H1 (cell line): Measurements from ENCODE around the gene SHROOM4. TPM values are rescaled to one million over a fixed set of nuclear protein-coding genes. Genes with fewer than 3 reads are reported as not detected.

Experiments
- CTCF ChIA-PET: fragments of 300-600 bp; sonication (Branson Sonifier 250); formaldehyde crosslinking; loops from one replicate; lab custom pipeline; 2021; ENCODE audit not compliant: partially characterized antibody; lab: Charles Lee
- POLR2A ChIA-PET: fragments of 300-600 bp; sonication (Branson Sonifier 250); formaldehyde crosslinking; loops from one replicate; lab custom pipeline; 2021; ENCODE audit warnings: inconsistent platforms; ENCODE audit not compliant: partially characterized antibody; lab: Charles Lee
- DNase-seq, 2 experiments: peaks; one replicate each; pipeline versions ENCODE4 v3.0.0 to v3.0.0-alpha.2; 2010 to 2022; ENCODE audit warnings: low spot score in 2 of 2, low read depth in 1 of 2, mixed read lengths in 1 of 2
- FAIRE-seq: peaks from 2 replicates; lab custom pipeline; 2011; peaks lifted over from hg19 to GRCh38; lab: Jason Lieb, UNC
- H2AFZ ChIP-seq: 2 replicates; pipeline ENCODE4 v1.8.1; 2012; ENCODE audit warnings: low read length, inconsistent platforms
- H2AK5ac ChIP-seq: 2 replicates; pipeline ENCODE4 v1.6.1; 2013; ENCODE audit warnings: low read depth, low read length
- H2BK120ac ChIP-seq: replicated peaks from 2 replicates; pipeline ENCODE3; 2013; ENCODE audit warnings: low read depth, low read length, inconsistent platforms
- H2BK12ac ChIP-seq: 2 replicates; pipeline ENCODE4 v1.6.1; 2013; ENCODE audit warnings: low read depth, low read length
- H2BK15ac ChIP-seq: 2 replicates; pipeline ENCODE4 v1.6.1; 2013; ENCODE audit warnings: low read length
- H2BK20ac ChIP-seq: 2 replicates; pipeline ENCODE4 v1.6.1; 2013; ENCODE audit warnings: low read length
- H2BK5ac ChIP-seq: 2 replicates; pipeline ENCODE4 v1.6.1; 2013; ENCODE audit warnings: low read depth, low read length
- H3K14ac ChIP-seq: 2 replicates; pipeline ENCODE4 v1.6.1; 2013; ENCODE audit warnings: inconsistent platforms; ENCODE audit not compliant: insufficient read length
- H3K18ac ChIP-seq: 2 replicates; pipeline ENCODE4 v1.6.1; 2013; ENCODE audit warnings: low read length; ENCODE audit errors: extremely low read depth
- H3K23ac ChIP-seq: 2 replicates; pipeline ENCODE4 v1.6.1; 2013; ENCODE audit warnings: inconsistent platforms; ENCODE audit not compliant: insufficient read length
- H3K23me2 ChIP-seq: 2 replicates; pipeline ENCODE4 v1.6.1; 2013; ENCODE audit warnings: low read depth, low read length
- H3K27ac ChIP-seq: 2 replicates; pipeline ENCODE4 v1.6.1; 2011; ENCODE audit warnings: low read depth, low read length, inconsistent platforms
- H3K27me3 ChIP-seq, 4 experiments: replicated peaks in 1 of 4; 1 replicate in 1 of 4; 2 replicates in 3 of 4; pipeline versions ENCODE4 v1.6.1 to v1.8.1; 2011 to 2013; ENCODE audit warnings: low read length in 3 of 4, mild to moderate bottlenecking in 3 of 4, inconsistent platforms in 2 of 4, mixed read lengths in 2 of 4, moderate library complexity in 1 of 4; ENCODE audit not compliant: control insufficient read depth in 3 of 4, insufficient read depth in 3 of 4; ENCODE audit errors: extremely low read depth in 1 of 4
- H3K36me3 ChIP-seq, 4 experiments: 2 replicates each; pipeline versions ENCODE4 v1.6.1 to v1.8.1; 2011 to 2013; ENCODE audit warnings: mild to moderate bottlenecking in 4 of 4, low read length in 3 of 4, moderate library complexity in 2 of 4, control low read depth in 1 of 4, inconsistent platforms in 1 of 4; ENCODE audit not compliant: insufficient read depth in 4 of 4, control insufficient read depth in 2 of 4
- H3K4ac ChIP-seq: replicated peaks from 2 replicates; pipeline ENCODE3; 2013; ENCODE audit warnings: low read length, low read depth, mixed read lengths, inconsistent platforms; ENCODE audit not compliant: insufficient read length
- H3K4me1 ChIP-seq, 4 experiments: replicated peaks in 1 of 4; 1 replicate in 1 of 4; 2 replicates in 3 of 4; pipeline versions ENCODE4 v1.6.1 to v1.8.1; 2011 to 2013; ENCODE audit warnings: low read length in 3 of 4, inconsistent platforms in 2 of 4, mixed read lengths in 1 of 4; ENCODE audit not compliant: insufficient read depth in 4 of 4, control insufficient read depth in 3 of 4
- H3K4me2 ChIP-seq, 2 experiments: 2 replicates each; pipeline versions ENCODE4 v1.6.1 to v1.8.1; 2011 to 2013; ENCODE audit warnings: low read depth in 2 of 2, low read length in 2 of 2, control low read depth in 1 of 2, inconsistent platforms in 1 of 2, mild to moderate bottlenecking in 1 of 2; ENCODE audit not compliant: insufficient read depth in 1 of 2
- H3K4me3 ChIP-seq, 4 experiments: fragments of 200-600, 300-600 bp in 1 of 4; sonication (generic), shearing (Covaris generic), sonication (Bioruptor Twin) in 1 of 4; 2 replicates each; pipeline versions ENCODE4 v1.5.1 to v1.8.1; 2011 to 2016; ENCODE audit warnings: low read length in 4 of 4, low read depth in 3 of 4, control low read depth in 2 of 4, inconsistent platforms in 2 of 4, mild to moderate bottlenecking in 2 of 4, mixed read lengths in 1 of 4, moderate library complexity in 1 of 4; ENCODE audit not compliant: insufficient read depth in 2 of 4; ENCODE audit errors: extremely low read depth in 1 of 4
- H3K56ac ChIP-seq: replicated peaks from 2 replicates; pipeline ENCODE3; 2013; ENCODE audit warnings: low read depth, mild to moderate bottlenecking, mixed read lengths, low read length, inconsistent platforms; ENCODE audit not compliant: insufficient read length
- H3K79me1 ChIP-seq: 2 replicates; pipeline ENCODE4 v1.6.1; 2013; ENCODE audit warnings: low read depth, low read length, control low read depth
- H3K79me2 ChIP-seq, 2 experiments: 2 replicates each; pipeline versions ENCODE4 v1.6.1 to v1.8.1; 2012 to 2013; ENCODE audit warnings: low read length in 2 of 2, mild to moderate bottlenecking in 2 of 2, inconsistent platforms in 1 of 2; ENCODE audit not compliant: insufficient read depth in 2 of 2, control insufficient read depth in 1 of 2
- H3K9ac ChIP-seq, 4 experiments: replicated peaks in 1 of 4; 1 replicate in 1 of 4; 2 replicates in 3 of 4; pipeline versions ENCODE4 v1.6.1 to v1.8.1; 2011 to 2013; ENCODE audit warnings: low read depth in 3 of 4, low read length in 3 of 4, control low read depth in 2 of 4, mild to moderate bottlenecking in 2 of 4, moderate library complexity in 2 of 4, inconsistent platforms in 1 of 4; ENCODE audit errors: extremely low read depth in 1 of 4
- H3K9me3 ChIP-seq, 2 experiments: 2 replicates each; pipeline versions ENCODE4 v1.6.1 to v1.8.1; 2012 to 2013; ENCODE audit warnings: mild to moderate bottlenecking in 2 of 2, moderate library complexity in 2 of 2, control low read depth in 1 of 2, inconsistent platforms in 1 of 2, low read depth in 1 of 2, low read length in 1 of 2, mixed read lengths in 1 of 2; ENCODE audit not compliant: insufficient read depth in 2 of 2
- H4K20me1 ChIP-seq, 2 experiments: replicated peaks in 1 of 2; 2 replicates each; pipeline versions ENCODE3 to v1.8.1; 2011 to 2013; ENCODE audit warnings: inconsistent platforms in 2 of 2, low read length in 2 of 2, mild to moderate bottlenecking in 1 of 2; ENCODE audit not compliant: insufficient read depth in 2 of 2, control insufficient read depth in 1 of 2
- H4K5ac ChIP-seq: 2 replicates; pipeline ENCODE4 v1.6.1; 2013; ENCODE audit warnings: low read length, low read depth, mixed read lengths, inconsistent platforms; ENCODE audit not compliant: insufficient read length
- H4K8ac ChIP-seq: 2 replicates; pipeline ENCODE4 v1.8.0; 2013; ENCODE audit warnings: mild to moderate bottlenecking, moderate library complexity, low read length, inconsistent platforms; ENCODE audit not compliant: insufficient read depth; ENCODE audit errors: extremely low read depth
- H4K91ac ChIP-seq: replicated peaks from 2 replicates; pipeline ENCODE3; 2013; ENCODE audit warnings: low read length, mixed read lengths, inconsistent platforms; ENCODE audit not compliant: insufficient read length
- EP300 ChIP-seq, 2 experiments: IDR thresholded peaks; 1 replicate in 1 of 2; 2 replicates in 1 of 2; pipeline ENCODE4 v1.6.1; 2011 to 2012; ENCODE audit warnings: low read depth in 2 of 2, low read length in 2 of 2, mild to moderate bottlenecking in 2 of 2, borderline replicate concordance in 1 of 2, inconsistent platforms in 1 of 2, moderate library complexity in 1 of 2
- EZH2 ChIP-seq: fragments of 200-600 bp; sonication (generic); IDR thresholded peaks from 2 replicates; pipeline ENCODE4 v1.7.1; 2012; ENCODE audit warnings: low read depth, mild to moderate bottlenecking, moderate library complexity, low read length, inconsistent platforms; ENCODE audit not compliant: severe bottlenecking
- NRF1 ChIP-seq: IDR thresholded peaks from 2 replicates; pipeline ENCODE4 v1.6.1; 2011; ENCODE audit warnings: mild to moderate bottlenecking, low read depth, low read length, improper control_type of control experiment
- SP4 ChIP-seq: IDR thresholded peaks from 2 replicates; pipeline ENCODE4 v1.6.1; 2012; ENCODE audit warnings: low read length, inconsistent platforms
- YY1 ChIP-seq: IDR thresholded peaks from 2 replicates; pipeline ENCODE4 v1.6.1; 2011; ENCODE audit warnings: low read depth, mild to moderate bottlenecking, low read length
- WGBS, 2 experiments: shearing (Covaris generic) in 1 of 2; methylation state at CpG; one replicate each; pipeline versions ENCODE4 v1.1.6 to v1.1.7; 2013 to 2015; ENCODE audit warnings: low lambda C conversion rate in 2 of 2, mixed read lengths in 2 of 2, inconsistent platforms in 1 of 2, low coverage in 1 of 2, missing lambda C conversion rate in 1 of 2; ENCODE audit not compliant: insufficient replicate concordance in 2 of 2, insufficient coverage in 1 of 2, insufficient read length in 1 of 2; ENCODE audit errors: extremely low coverage in 1 of 2, missing lambda C conversion rate in 1 of 2; 5-methylcytosine and 5-hydroxymethylcytosine counted together
- polyA plus RNA-seq, 7 experiments: library from polyadenylated mRNA; depleted of rRNA in 3 of 7; stranded (reverse) in 5 of 7; unstranded in 2 of 7; fragments of >200 nt in 5 of 7; fragments of 200-250 nt in 2 of 7; gene quantifications; 1 replicate in 5 of 7; 2 replicates in 1 of 7; 4 replicates in 1 of 7; pipeline versions ENCODE4 v1.2.1 to v1.2.3, GENCODE V29; 2011 to 2013; ENCODE audit warnings: missing spikeins in 2 of 7, mixed read lengths in 2 of 7
- total RNA-seq: library from RNA; stranded (reverse); fragmentation: NEBNext Ultra II Directional; extraction: Animal tissue kit (Norgen Biotek cat#: 25700); gene quantifications from 2 replicates; pipeline ENCODE4 v1.2.1, GENCODE V29; 2021

SHROOM4 gene
- total and polyA plus RNA-seq, 2 of the 8 experiments (the other 6 are each of a cell fraction or from before 2014, with no cell fraction given): 1.6 to 5.6 TPM

GRCh38 chrX:50613846-50614245, 200.1 kb downstream of the SHROOM4 start:
- no peaks in the 10 kb centered on the region for H3K27me3 ChIP-seq
- CTCF ChIA-PET: no interaction called here

More at GRCh38 chrX:50613846-50614245, 200.1 kb downstream of the SHROOM4 start:
- Histone ChIP-seq H2BK120ac (no peak overlapping the region), H2BK12ac (no peak overlapping the region), H3K79me1 (no peaks in the 10 kb centered on the region), H3K18ac (no peak overlapping the region), H4K91ac (no peak overlapping the region), H2BK5ac (no peak overlapping the region), H3K56ac (no peak overlapping the region), H2AK5ac (no peak overlapping the region), H3K9me3 (no peaks in the 10 kb centered on the region), H3K79me2 (no peaks in the 10 kb centered on the region), H2BK20ac (no peak overlapping the region), H3K36me3 (no peaks in the 10 kb centered on the region), H3K4me2 (no peak overlapping the region), H2BK15ac (no peak overlapping the region), H3K9ac (no peak overlapping the region), H3K27ac (no peak overlapping the region), H4K20me1 (no peaks in the 10 kb centered on the region), H3K4me1 (peaks cover 0 to 8% (median 6%) of the 10 kb centered on the region in 4 experiments; a peak in 4 of 7 replicates), H4K5ac (no peak overlapping the region), H3K23me2 (no peaks in the 10 kb centered on the region; the same call in 1 of the 2 replicates), H3K4me3 (no peak overlapping the region), H2AFZ (no peak overlapping the region), H3K14ac (no peak overlapping the region), H3K4ac (no peak overlapping the region), H4K8ac (no peak overlapping the region), H3K23ac (no peak overlapping the region)
- WGBS, 2 experiments: 20% methylated on average over 2 of the region's 2 CpGs; no CpG with 5 or more reads in 1 of the 2 experiments
- POLR2A ChIA-PET: no interaction called here
- TF ChIP-seq YY1 (no peak), EZH2 (no peak), EP300 (IDR thresholded peaks at IDR 0.05; ENCODE audit: borderline replicate concordance in 1 of 2, low read depth in 2 of 2, low read length in 2 of 2) (no peak), SP4 (no peak), NRF1 (no peak)
- DNase-seq (no peak), FAIRE-seq (no peak)
